Lower leg skin (tissue), 4 donors: ENCODE data around the gene DENND1A. TPM values are rescaled to one million over a fixed set of nuclear protein-coding genes. Genes with fewer than 3 reads are reported as not detected.

Source experiments
- DNase-seq, 2 donors: peaks; one replicate each; pipeline ENCODE4 v3.0.0-alpha.2; 2019; ENCODE audit warnings: low spot score in 2 of 2
- H3K4me3 ChIP-seq: fragments of 200-600 bp; sonication (generic); 2 replicates; pipeline ENCODE4 v1.5.1; 2017; ENCODE audit warnings: mild to moderate bottlenecking, low read depth; ENCODE audit not compliant: poor library complexity, severe bottlenecking
- POLR2A ChIP-seq, 2 donors: fragments of 450-650 bp; IDR thresholded peaks; one replicate each; pipeline ENCODE4 v1.6.1; 2016 to 2017; ENCODE audit warnings: antibody characterized with exemption in 2 of 2, mild to moderate bottlenecking in 1 of 2, moderate library complexity in 1 of 2
- WGBS, 2 donors: methylation state at CpG; one replicate each; pipeline ENCODE4 v1.1.5; 2018; 5-methylcytosine and 5-hydroxymethylcytosine counted together
- intact Hi-C: fragments of 100-400 bp; cut with DNase I; formaldehyde crosslinking; loops from one replicate; pipeline ENCODE4 v1.15.0; 2023; ENCODE audit warnings: low total_unique reads
- total RNA-seq, 4 donors: library from RNA; depleted of rRNA; stranded (reverse); fragments of >200 nt; gene quantifications; one replicate each; pipeline ENCODE4 v1.1.0, GENCODE V29; 2016
- TF ChIP-seq, protein P1 (sequence below), 3 donors: fragments of 450-650 bp; IDR thresholded peaks; one replicate each; pipeline ENCODE4 v1.5.1; 2016; ENCODE audit warnings: antibody characterized with exemption in 3 of 3, mild to moderate bottlenecking in 3 of 3, moderate library complexity in 2 of 3

DENND1A gene
- total RNA-seq, 4 donors from 2014 or later = 6.5 to 16.3 (median 12.3) TPM

- no peak overlapping the region for H3K4me3 ChIP-seq
- WGBS, 2 donors = 82 to 96% methylated on average over 5 of the region's 5 CpGs
- intact Hi-C loops = loop anchor here (1.0 kb wide), 1 partner anchor 25 kb away; no protein-coding TSS in a partner anchor
- TF ChIP-seq POLR2A (IDR thresholded peaks at IDR 0.05) = no peak
- TF ChIP-seq, protein P1, sequence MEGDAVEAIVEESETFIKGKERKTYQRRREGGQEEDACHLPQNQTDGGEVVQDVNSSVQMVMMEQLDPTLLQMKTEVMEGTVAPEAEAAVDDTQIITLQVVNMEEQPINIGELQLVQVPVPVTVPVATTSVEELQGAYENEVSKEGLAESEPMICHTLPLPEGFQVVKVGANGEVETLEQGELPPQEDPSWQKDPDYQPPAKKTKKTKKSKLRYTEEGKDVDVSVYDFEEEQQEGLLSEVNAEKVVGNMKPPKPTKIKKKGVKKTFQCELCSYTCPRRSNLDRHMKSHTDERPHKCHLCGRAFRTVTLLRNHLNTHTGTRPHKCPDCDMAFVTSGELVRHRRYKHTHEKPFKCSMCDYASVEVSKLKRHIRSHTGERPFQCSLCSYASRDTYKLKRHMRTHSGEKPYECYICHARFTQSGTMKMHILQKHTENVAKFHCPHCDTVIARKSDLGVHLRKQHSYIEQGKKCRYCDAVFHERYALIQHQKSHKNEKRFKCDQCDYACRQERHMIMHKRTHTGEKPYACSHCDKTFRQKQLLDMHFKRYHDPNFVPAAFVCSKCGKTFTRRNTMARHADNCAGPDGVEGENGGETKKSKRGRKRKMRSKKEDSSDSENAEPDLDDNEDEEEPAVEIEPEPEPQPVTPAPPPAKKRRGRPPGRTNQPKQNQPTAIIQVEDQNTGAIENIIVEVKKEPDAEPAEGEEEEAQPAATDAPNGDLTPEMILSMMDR (IDR thresholded peaks at IDR 0.05) = no peak
- no peak for DNase-seq
Observed at GRCh38 chr9:123689701-123690428, 240.1 kb downstream of the DENND1A start.

DNA sequence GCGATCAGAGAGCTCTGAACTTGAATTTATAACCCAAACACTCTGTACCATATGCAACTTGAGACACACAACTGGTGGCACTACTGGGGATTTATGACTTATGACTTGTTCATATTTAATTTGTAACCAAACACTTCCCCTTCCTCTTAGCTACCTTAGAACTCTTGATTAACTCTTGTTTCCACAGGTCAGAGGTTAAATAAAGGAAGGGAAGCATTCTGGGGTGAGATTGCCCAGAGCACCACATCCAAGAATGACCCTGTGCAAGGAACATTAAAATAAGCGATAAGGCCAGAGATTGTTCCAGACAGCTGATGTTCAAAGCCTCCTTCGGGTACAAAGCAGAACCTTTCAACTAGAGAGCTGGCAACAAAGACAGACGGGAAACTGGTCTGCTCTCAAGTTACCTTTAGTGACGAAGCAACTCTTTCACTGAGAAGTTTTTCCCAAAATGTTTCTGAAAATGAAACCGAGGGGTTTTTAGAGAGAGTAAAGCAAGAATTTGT, 242.6 kb downstream of the DENND1A start:
- TF ChIP-seq, protein P1 (IDR thresholded peaks at IDR 0.05) = no peak
- no peak for TF ChIP-seq POLR2A (IDR thresholded peaks at IDR 0.05)
- intact Hi-C loops = no loop called here
- DNase-seq = no peak
- WGBS, 2 donors = 70 to 77% methylated on average over 6 of the region's 6 CpGs
- H3K4me3 ChIP-seq = no peak overlapping the region

- WGBS, 2 donors = 81% methylated on average over 3 of the region's 3 CpGs
- no peak overlapping the region for H3K4me3 ChIP-seq
- TF ChIP-seq, protein P1 (IDR thresholded peaks at IDR 0.05) = no peak
- TF ChIP-seq POLR2A (IDR thresholded peaks at IDR 0.05) = no peak
- intact Hi-C loops = no loop called here
- DNase-seq = no peak
Observed at GRCh38 chr9:123686829-123687192, 243.1 kb downstream of the DENND1A start.

DNA sequence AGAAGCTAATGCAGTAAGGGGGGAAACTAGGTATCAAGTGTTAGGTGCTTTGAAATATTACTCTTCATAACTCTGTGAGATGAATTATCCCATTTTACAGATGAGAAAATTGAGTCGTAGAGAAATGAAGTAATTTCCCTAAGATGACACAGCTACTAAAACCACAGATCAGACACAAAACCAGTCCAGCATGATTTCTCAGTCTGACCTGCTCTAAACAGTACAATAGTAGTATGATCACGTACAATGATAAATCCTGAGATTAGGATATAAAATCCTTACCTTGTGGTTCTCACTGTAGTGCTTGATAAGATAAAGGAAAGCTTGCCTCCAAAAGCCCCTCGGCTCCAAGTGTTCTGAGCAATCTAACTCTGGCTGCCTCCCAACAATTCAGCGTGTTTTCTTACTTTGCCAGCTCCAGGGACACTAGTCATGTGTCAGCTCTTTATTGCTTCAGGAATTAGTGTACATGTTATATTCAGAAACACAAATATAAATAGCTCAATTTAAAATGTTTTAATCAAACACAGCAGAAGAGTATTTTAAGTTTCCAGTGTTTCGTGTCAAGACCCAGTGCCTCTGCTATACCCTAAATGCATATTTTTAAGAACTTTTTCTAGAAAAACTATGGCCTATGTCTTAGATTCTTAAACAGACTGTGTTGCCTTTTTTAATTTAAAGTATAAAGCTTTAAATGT, 243.6 kb downstream of the DENND1A start:
- TF ChIP-seq, protein P1 (IDR thresholded peaks at IDR 0.05) = no peak
- TF ChIP-seq POLR2A (IDR thresholded peaks at IDR 0.05) = no peak

GRCh38 chr9:123685489-123686083, 244.3 kb downstream of the DENND1A start:
- no peak for TF ChIP-seq POLR2A (IDR thresholded peaks at IDR 0.05)
- TF ChIP-seq, protein P1 (IDR thresholded peaks at IDR 0.05) = no peak
- no peak for DNase-seq
- H3K4me3 ChIP-seq = no peak overlapping the region
- intact Hi-C loops = no loop called here
- WGBS, 2 donors = 95 to 96% methylated on average over 2 of the region's 2 CpGs

More for the DNA sequence above, 243.6 kb downstream of the DENND1A start:
- H3K4me3 ChIP-seq = no peak overlapping the region
- WGBS, 2 donors = 28 to 42% methylated on average over 5 of the region's 5 CpGs
- intact Hi-C loops = no loop called here
- peak in 1 of 2 donors; percentile 23 for DNase-seq
